ENCODE results near the gene BORCS6. TPM values are rescaled to one million over a fixed set of nuclear protein-coding genes. Genes with fewer than 3 reads are reported as not detected.

BORCS6 gene
- total RNA-seq, 2 experiments from 2014 or later, result 6.1 to 6.4 TPM

DNA sequence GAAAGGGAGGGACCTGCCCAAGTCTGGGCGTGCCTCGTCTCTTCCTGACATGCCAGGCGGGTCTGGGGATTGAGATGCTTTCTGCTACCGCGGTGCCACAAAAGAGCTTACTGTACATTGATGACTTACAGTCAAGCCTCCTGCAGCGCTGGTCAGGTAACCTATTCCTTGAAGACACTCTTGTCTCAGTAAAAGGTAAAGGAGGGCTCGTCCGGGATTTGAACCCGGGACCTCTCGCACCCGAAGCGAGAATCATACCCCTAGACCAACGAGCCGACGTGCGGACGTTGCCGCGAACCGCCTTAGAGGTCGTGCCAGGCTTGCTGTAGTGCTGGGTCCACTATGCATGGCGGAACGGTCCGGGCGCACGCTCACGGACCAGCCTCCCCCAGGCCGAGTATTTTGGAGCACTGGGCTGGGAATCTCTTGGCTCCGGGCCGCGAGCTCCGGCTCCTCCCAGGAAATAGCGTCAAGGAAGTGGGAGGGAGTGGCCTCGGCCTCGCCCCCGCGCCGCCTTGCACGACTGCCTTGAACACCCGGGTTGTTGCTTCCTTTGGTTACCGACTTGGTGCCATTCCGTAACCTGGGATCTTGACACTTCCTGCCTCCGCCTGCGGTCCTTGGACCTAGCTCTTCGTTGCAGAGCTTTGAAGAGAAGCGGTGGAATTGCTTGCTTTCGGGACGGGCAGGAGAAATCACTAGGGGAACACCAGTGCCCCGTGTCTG lies 32.8 kb upstream of the BORCS6 start:
- Histone ChIP-seq H3K4me1 (ENCODE audit: insufficient read depth, low read length) (peaks cover 75% of the 10 kb centered on the region), H3K27ac (ENCODE audit: low read depth in 1 of 2, low read length in 2 of 2) (peak overlapping the region; percentile 89 to 95), H3K4me3 (ENCODE audit: low read length) (peak overlapping the region; percentile 75), H3K9me3 (ENCODE audit: control insufficient read depth in 1 of 2, insufficient read depth in 1 of 2, low read length in 2 of 2) (no peaks in the 10 kb centered on the region), H3K27me3 (ENCODE audit: control insufficient read depth in 1 of 2, insufficient read depth in 2 of 2, low read length in 2 of 2) (no peaks in the 10 kb centered on the region), H3K36me3 (ENCODE audit: insufficient read depth, low read length) (peaks cover 23% of the 10 kb centered on the region)
- CTCF ChIA-PET, result interaction anchor here (0.9 to 4.0 kb wide), 15 partner anchors 10 to 161 kb away, joined by 3 to 30 read pairs (median 6); partner anchors contain the start of genes BORCS6, CTC1, KRABD2 and SLC25A35
- peak; percentile 82 to 94 (median 88) for DNase-seq
- Mint-ChIP-seq H3K36me3 (ENCODE audit: low read depth) (peaks cover 65% of the 10 kb centered on the region), H3K27me3 (peaks cover 42% of the 10 kb centered on the region), H3K4me1 (ENCODE audit: low read depth) (peaks cover 74% of the 10 kb centered on the region), H3K9me3 (peaks cover 2% of the 10 kb centered on the region), H3K27ac (peak overlapping the region; percentile 99), H3K4me3 (peak overlapping the region; percentile 98)
- peak; percentile 48 for ATAC-seq (ENCODE audit: poor library complexity)
- POLR2A ChIA-PET, result interaction anchor here (0.8 to 19.8 kb wide), 29 partner anchors 13 to 1090 kb away, joined by 3 to 630 read pairs (median 10); partner anchors contain the start of genes ALOXE3, AURKB, BORCS6 and CNTROB
- intact Hi-C loops (cut with DNase I, micrococcal nuclease), result loop anchor here (1.0 to 5.0 kb wide), 8 partner anchors 12 to 160 kb away; partner anchors contain the start of genes AURKB (in 1 of the 2), RANGRF (in 1 of the 2) and RPL26 (in 1 of the 2)
- TF ChIP-seq, protein P1, sequence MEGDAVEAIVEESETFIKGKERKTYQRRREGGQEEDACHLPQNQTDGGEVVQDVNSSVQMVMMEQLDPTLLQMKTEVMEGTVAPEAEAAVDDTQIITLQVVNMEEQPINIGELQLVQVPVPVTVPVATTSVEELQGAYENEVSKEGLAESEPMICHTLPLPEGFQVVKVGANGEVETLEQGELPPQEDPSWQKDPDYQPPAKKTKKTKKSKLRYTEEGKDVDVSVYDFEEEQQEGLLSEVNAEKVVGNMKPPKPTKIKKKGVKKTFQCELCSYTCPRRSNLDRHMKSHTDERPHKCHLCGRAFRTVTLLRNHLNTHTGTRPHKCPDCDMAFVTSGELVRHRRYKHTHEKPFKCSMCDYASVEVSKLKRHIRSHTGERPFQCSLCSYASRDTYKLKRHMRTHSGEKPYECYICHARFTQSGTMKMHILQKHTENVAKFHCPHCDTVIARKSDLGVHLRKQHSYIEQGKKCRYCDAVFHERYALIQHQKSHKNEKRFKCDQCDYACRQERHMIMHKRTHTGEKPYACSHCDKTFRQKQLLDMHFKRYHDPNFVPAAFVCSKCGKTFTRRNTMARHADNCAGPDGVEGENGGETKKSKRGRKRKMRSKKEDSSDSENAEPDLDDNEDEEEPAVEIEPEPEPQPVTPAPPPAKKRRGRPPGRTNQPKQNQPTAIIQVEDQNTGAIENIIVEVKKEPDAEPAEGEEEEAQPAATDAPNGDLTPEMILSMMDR (IDR thresholded peaks at IDR 0.05), result no peak

DNA sequence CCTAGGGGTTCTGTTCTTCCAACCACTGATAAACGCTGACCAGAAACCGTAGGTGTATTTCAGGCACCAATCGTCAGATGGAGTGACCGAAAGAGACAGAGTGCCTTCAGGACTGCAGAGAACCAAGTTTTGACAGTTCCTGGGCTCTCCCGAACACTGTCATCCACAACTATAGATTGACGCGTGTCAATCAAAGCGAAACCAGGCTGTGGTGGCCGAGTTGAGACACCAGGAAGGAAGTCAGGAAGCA lies 32.3 kb upstream of the BORCS6 start:
- DNase-seq (peak in 3 of 14 experiments; percentile 90 to 93 (median 91)), ATAC-seq (ENCODE audit: poor library complexity) (peak; percentile 35)
- Histone ChIP-seq H3K4me3 (ENCODE audit: low read length) (peak overlapping the region; percentile 75), H3K27me3 (ENCODE audit: control insufficient read depth in 1 of 2, insufficient read depth in 2 of 2, low read length in 2 of 2) (no peaks in the 10 kb centered on the region), H3K4me1 (ENCODE audit: insufficient read depth, low read length) (peaks cover 70% of the 10 kb centered on the region), H3K9me3 (ENCODE audit: control insufficient read depth in 1 of 2, insufficient read depth in 1 of 2, low read length in 2 of 2) (no peaks in the 10 kb centered on the region), H3K27ac (ENCODE audit: low read depth in 1 of 2, low read length in 2 of 2) (peak overlapping the region; percentile 89 to 95), H3K36me3 (ENCODE audit: insufficient read depth, low read length) (peaks cover 18% of the 10 kb centered on the region)
- CTCF ChIA-PET, result interaction anchor here (1.0 to 4.0 kb wide), 15 partner anchors 15 to 162 kb away, joined by 3 to 30 read pairs (median 5); partner anchors contain the start of genes BORCS6, KRABD2 and SLC25A35
- peaks cover 69% of the 10 kb centered on the region for H3K4me1 Mint-ChIP-seq (ENCODE audit: low read depth)
- peaks cover 60% of the 10 kb centered on the region for H3K36me3 Mint-ChIP-seq (ENCODE audit: low read depth)
- TF ChIP-seq, protein P1 (IDR thresholded peaks at IDR 0.05), result no peak
- POLR2A ChIA-PET, result interaction anchor here (0.8 to 19.8 kb wide), 30 partner anchors 13 to 913 kb away, joined by 3 to 630 read pairs (median 13); partner anchors contain the start of genes ALOXE3, AURKB, BORCS6 and CNTROB
- peaks cover 42% of the 10 kb centered on the region for H3K27me3 Mint-ChIP-seq
- H3K9me3 Mint-ChIP-seq, result peaks cover 2% of the 10 kb centered on the region
- intact Hi-C loops (cut with DNase I, micrococcal nuclease), result loop anchor here (1.0 to 5.0 kb wide), 8 partner anchors 12 to 160 kb away; partner anchors contain the start of genes AURKB (in 1 of the 2), RANGRF (in 1 of the 2) and RPL26 (in 1 of the 2)
- H3K27ac Mint-ChIP-seq, result peak overlapping the region; percentile 99
- H3K4me3 Mint-ChIP-seq, result peak overlapping the region; percentile 98

DNA sequence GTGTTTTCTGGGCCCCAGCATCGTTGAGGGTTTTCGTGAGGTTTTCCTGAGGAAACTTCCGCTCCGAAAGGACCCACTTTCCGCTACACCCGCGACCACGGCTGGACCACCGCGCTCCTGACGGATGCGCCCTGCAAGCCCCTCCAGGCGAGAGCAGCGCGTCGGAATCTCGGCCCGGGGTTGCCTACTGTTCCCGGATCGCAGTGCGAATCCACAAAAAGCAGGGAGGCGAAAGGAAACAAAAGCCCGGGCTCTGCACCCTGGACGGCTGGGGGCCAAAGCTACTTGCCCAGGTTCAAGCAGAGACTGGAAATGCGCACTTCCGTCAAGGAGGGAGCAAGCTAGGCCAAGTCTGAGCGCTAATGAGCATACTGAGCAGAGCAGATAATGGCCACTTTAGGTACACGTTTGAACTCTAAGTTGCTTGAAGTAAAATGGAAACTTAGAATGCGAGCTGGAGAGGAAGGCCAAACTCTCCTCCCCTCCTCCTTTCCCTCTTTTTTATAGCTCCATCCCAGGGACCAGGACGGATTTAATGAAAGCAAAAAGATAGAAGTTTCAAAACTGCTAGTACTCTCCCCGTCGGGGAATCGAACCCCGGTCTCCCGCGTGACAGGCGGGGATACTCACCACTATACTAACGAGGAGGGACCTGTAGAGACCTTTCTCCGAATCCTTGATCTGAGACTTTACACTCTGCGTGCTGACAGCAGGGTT lies 31.8 kb upstream of the BORCS6 start:
- H3K4me3 Mint-ChIP-seq, result peak overlapping the region; percentile 98
- TF ChIP-seq, protein P1 (IDR thresholded peaks at IDR 0.05), result no peak
- peak; percentile 82 to 95 (median 90) for DNase-seq
- H3K27ac Mint-ChIP-seq, result peak overlapping the region; percentile 99
- peaks cover 56% of the 10 kb centered on the region for H3K36me3 Mint-ChIP-seq (ENCODE audit: low read depth)
- Histone ChIP-seq H3K4me3 (ENCODE audit: low read length) (peak overlapping the region; percentile 75), H3K27me3 (ENCODE audit: control insufficient read depth in 1 of 2, insufficient read depth in 2 of 2, low read length in 2 of 2) (no peaks in the 10 kb centered on the region), H3K4me1 (ENCODE audit: insufficient read depth, low read length) (peaks cover 65% of the 10 kb centered on the region), H3K36me3 (ENCODE audit: insufficient read depth, low read length) (peaks cover 13% of the 10 kb centered on the region), H3K9me3 (ENCODE audit: control insufficient read depth in 1 of 2, insufficient read depth in 1 of 2, low read length in 2 of 2) (no peaks in the 10 kb centered on the region), H3K27ac (ENCODE audit: low read depth in 1 of 2, low read length in 2 of 2) (peak overlapping the region; percentile 89 to 95)
- peak; percentile 54 for ATAC-seq (ENCODE audit: poor library complexity)
- intact Hi-C loops (cut with DNase I, micrococcal nuclease), result loop anchor here (1.0 to 5.0 kb wide), 12 partner anchors 12 to 160 kb away; partner anchors contain the start of genes ALOXE3 (in 1 of the 2), AURKB (in 1 of the 2), BORCS6 (in 1 of the 2) and RANGRF (in 1 of the 2)
- peaks cover 65% of the 10 kb centered on the region for H3K4me1 Mint-ChIP-seq (ENCODE audit: low read depth)
- peaks cover 38% of the 10 kb centered on the region for H3K27me3 Mint-ChIP-seq
- H3K9me3 Mint-ChIP-seq, result peaks cover 2% of the 10 kb centered on the region
- CTCF ChIA-PET, result interaction anchor here (0.9 to 4.0 kb wide), 17 partner anchors 11 to 162 kb away, joined by 3 to 30 read pairs (median 4); partner anchors contain the start of genes AURKB, BORCS6, KRABD2 and PFAS
- POLR2A ChIA-PET, result interaction anchor here (0.8 to 19.8 kb wide), 31 partner anchors 13 to 534 kb away, joined by 3 to 630 read pairs (median 10); partner anchors contain the start of genes ALOXE3, AURKB, BORCS6 and CTC1

All from CD4-positive, alpha-beta T cell (primary cell).